Neural progenitor cell (in vitro differentiated cells): Measurements from ENCODE around the gene E2F1. TPM values are rescaled to one million over a fixed set of nuclear protein-coding genes. Genes with fewer than 3 reads are reported as not detected.

Experiments
- DNase-seq: peaks from one replicate; pipeline ENCODE4 v3.0.0-alpha.2; 2016; ENCODE audit warnings: low spot score
- H2AFZ ChIP-seq: fragments of 200-600 bp; sonication (generic); replicated peaks from 2 replicates; pipeline ENCODE4 v1.6.1; 2016; ENCODE audit warnings: antibody characterized with exemption
- H3F3A ChIP-seq: fragments of 200-600 bp; sonication (generic); 2 replicates; pipeline ENCODE4 v1.6.1; 2016; ENCODE audit warnings: antibody characterized with exemption, low read depth
- H3K27ac ChIP-seq: fragments of 200-600 bp; sonication (generic); 2 replicates; pipeline ENCODE4 v1.5.1; 2016; ENCODE audit warnings: mild to moderate bottlenecking
- H3K27me3 ChIP-seq: fragments of 200-600 bp; sonication (generic); 2 replicates; pipeline ENCODE4 v1.6.1; 2016; ENCODE audit warnings: mild to moderate bottlenecking, moderate library complexity
- H3K36me3 ChIP-seq: fragments of 200-600 bp; sonication (generic); 2 replicates; pipeline ENCODE4 v1.5.1; 2016
- H3K4me1 ChIP-seq: fragments of 200-600 bp; sonication (generic); 2 replicates; pipeline ENCODE4 v1.6.1; 2016; ENCODE audit warnings: mixed run types
- H3K4me2 ChIP-seq: fragments of 200-600 bp; sonication (generic); 2 replicates; pipeline ENCODE4 v1.6.1; 2016
- H3K4me3 ChIP-seq: fragments of 200-600 bp; sonication (generic); 2 replicates; pipeline ENCODE4 v1.5.1; 2016
- H3K79me2 ChIP-seq: fragments of 200-600 bp; sonication (generic); 2 replicates; pipeline ENCODE4 v1.6.1; 2016; ENCODE audit warnings: low read depth
- H3K9ac ChIP-seq: fragments of 200-600 bp; sonication (generic); 2 replicates; pipeline ENCODE4 v1.6.1; 2016
- H3K9me3 ChIP-seq: fragments of 200-600 bp; sonication (generic); 2 replicates; pipeline ENCODE4 v1.5.1; 2016; ENCODE audit warnings: low read depth
- H4K20me1 ChIP-seq: fragments of 200-600 bp; sonication (generic); 2 replicates; pipeline ENCODE4 v1.6.1; 2016; ENCODE audit warnings: low read depth
- H3K27ac Mint-ChIP-seq: 3 replicates; pipeline ENCODE4 v1.8.0; 2021; ENCODE audit warnings: mixed read lengths
- H3K27me3 Mint-ChIP-seq: 2 replicates; pipeline ENCODE4 v1.8.0; 2022; ENCODE audit warnings: low read depth, mild to moderate bottlenecking, inconsistent platforms, moderate library complexity, mixed read lengths; ENCODE audit not compliant: insufficient read depth
- H3K36me3 Mint-ChIP-seq: 3 replicates; pipeline ENCODE4 v1.8.0; 2021; ENCODE audit warnings: mixed read lengths
- H3K4me1 Mint-ChIP-seq: 3 replicates; pipeline ENCODE4 v1.8.0; 2021; ENCODE audit warnings: mixed read lengths
- H3K4me3 Mint-ChIP-seq: 3 replicates; pipeline ENCODE4 v1.8.0; 2021; ENCODE audit warnings: mild to moderate bottlenecking, moderate library complexity, mixed read lengths
- H3K9me3 Mint-ChIP-seq: 3 replicates; pipeline ENCODE4 v1.8.0; 2020; ENCODE audit warnings: mixed read lengths
- EZH2 ChIP-seq: fragments of 200-600 bp; sonication (generic); IDR thresholded peaks from 2 replicates; pipeline ENCODE4 v1.6.1; 2017; ENCODE audit warnings: antibody characterized with exemption, mild to moderate bottlenecking, moderate library complexity
- EZH2phosphoT487 ChIP-seq: fragments of 200-600 bp; sonication (generic); IDR thresholded peaks from 2 replicates; pipeline ENCODE4 v1.6.1; 2017; ENCODE audit warnings: antibody characterized with exemption
- total RNA-seq: library from RNA; depleted of rRNA; stranded (reverse); fragments of >200 nt; gene quantifications from 2 replicates; pipeline ENCODE4 v1.2.3, GENCODE V29; 2015; ENCODE audit warnings: low replicate concordance
- TF ChIP-seq, protein P1 (sequence below): fragments of 200-600 bp; sonication (generic); IDR thresholded peaks from 2 replicates; pipeline ENCODE4 v1.5.1; 2017; ENCODE audit warnings: antibody characterized with exemption, mild to moderate bottlenecking

E2F1 gene
- total RNA-seq, 1 donor from 2014 or later = 9.7 TPM

DNA sequence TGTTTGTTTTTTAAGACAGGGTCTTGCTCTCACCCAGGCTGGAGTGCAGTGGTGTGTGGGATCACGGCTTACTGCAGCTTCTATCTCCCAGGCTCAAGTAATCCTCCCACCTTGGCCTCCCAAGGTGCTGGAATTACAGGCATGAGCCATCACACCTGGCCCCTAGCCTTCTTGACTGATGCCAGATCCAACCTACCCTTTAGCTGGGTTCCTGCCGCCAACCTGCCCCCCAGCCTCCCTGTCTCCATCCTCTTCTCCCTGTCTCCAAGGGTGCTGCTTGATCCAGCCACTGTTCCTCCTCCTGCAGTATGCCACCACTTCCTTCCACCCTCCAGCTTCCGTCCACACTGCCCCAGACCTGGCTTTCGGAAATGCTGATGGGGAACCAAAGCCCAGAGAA is 27.3 kb downstream of the E2F1 start:
- Histone ChIP-seq H3K9me3 (no peaks in the 10 kb centered on the region), H3K9ac (no peak overlapping the region), H3K4me2 (no peak overlapping the region), H3K36me3 (no peaks in the 10 kb centered on the region), H3F3A (no peaks in the 10 kb centered on the region), H3K27me3 (no peaks in the 10 kb centered on the region), H3K4me3 (no peak overlapping the region), H3K27ac (no peak overlapping the region), H4K20me1 (no peaks in the 10 kb centered on the region), H2AFZ (no peak overlapping the region), H3K79me2 (no peaks in the 10 kb centered on the region), H3K4me1 (peaks cover under 1% of the 10 kb centered on the region)
- H3K9me3 Mint-ChIP-seq = no peaks in the 10 kb centered on the region
- peaks cover 6% of the 10 kb centered on the region for H3K27me3 Mint-ChIP-seq
- TF ChIP-seq, protein P1, sequence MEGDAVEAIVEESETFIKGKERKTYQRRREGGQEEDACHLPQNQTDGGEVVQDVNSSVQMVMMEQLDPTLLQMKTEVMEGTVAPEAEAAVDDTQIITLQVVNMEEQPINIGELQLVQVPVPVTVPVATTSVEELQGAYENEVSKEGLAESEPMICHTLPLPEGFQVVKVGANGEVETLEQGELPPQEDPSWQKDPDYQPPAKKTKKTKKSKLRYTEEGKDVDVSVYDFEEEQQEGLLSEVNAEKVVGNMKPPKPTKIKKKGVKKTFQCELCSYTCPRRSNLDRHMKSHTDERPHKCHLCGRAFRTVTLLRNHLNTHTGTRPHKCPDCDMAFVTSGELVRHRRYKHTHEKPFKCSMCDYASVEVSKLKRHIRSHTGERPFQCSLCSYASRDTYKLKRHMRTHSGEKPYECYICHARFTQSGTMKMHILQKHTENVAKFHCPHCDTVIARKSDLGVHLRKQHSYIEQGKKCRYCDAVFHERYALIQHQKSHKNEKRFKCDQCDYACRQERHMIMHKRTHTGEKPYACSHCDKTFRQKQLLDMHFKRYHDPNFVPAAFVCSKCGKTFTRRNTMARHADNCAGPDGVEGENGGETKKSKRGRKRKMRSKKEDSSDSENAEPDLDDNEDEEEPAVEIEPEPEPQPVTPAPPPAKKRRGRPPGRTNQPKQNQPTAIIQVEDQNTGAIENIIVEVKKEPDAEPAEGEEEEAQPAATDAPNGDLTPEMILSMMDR = no peak
- TF ChIP-seq EZH2phosphoT487 (no peak), EZH2 (no peak)
- no peak overlapping the region for H3K4me3 Mint-ChIP-seq
- DNase-seq = no peak
- H3K36me3 Mint-ChIP-seq = no peaks in the 10 kb centered on the region
- H3K4me1 Mint-ChIP-seq = peaks cover 5% of the 10 kb centered on the region
- no peak overlapping the region for H3K27ac Mint-ChIP-seq

DNA sequence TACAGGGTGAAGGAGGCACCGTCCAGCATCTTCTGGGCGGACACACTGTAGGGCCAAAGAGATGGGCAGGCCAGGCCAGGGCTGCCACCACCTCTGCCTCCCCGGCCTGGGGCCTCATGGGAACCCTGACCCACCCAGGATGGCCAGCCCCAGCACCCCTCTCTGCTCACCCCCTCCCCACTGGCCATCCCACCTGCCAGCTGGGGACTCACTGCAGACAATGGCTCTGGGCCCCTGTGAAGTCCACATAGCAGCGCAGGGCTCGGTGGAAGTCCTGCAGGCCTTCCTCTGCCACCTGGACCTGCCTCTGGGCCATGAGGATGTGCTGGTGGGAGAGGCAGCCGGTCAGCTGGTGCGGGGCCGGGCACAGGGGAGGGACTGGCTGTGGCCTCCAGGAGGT is 27.7 kb downstream of the E2F1 start:
- TF ChIP-seq, protein P1 = no peak
- TF ChIP-seq EZH2 (no peak), EZH2phosphoT487 (no peak)
- no peaks in the 10 kb centered on the region for H3F3A ChIP-seq
- Mint-ChIP-seq H3K36me3 (no peaks in the 10 kb centered on the region), H3K9me3 (no peaks in the 10 kb centered on the region), H3K4me3 (no peak overlapping the region), H3K27me3 (peaks cover 6% of the 10 kb centered on the region), H3K4me1 (peaks cover 5% of the 10 kb centered on the region), H3K27ac (no peak overlapping the region)
- H3K27me3 ChIP-seq = no peaks in the 10 kb centered on the region
- H3K36me3 ChIP-seq = no peaks in the 10 kb centered on the region
- no peak overlapping the region for H3K27ac ChIP-seq
- no peaks in the 10 kb centered on the region for H3K9me3 ChIP-seq
- no peaks in the 10 kb centered on the region for H3K4me1 ChIP-seq
- DNase-seq = no peak
- no peak overlapping the region for H3K9ac ChIP-seq
- no peaks in the 10 kb centered on the region for H3K79me2 ChIP-seq
- H3K4me2 ChIP-seq = no peak overlapping the region
- no peak overlapping the region for H2AFZ ChIP-seq
- H3K4me3 ChIP-seq = no peak overlapping the region
- no peaks in the 10 kb centered on the region for H4K20me1 ChIP-seq

DNA sequence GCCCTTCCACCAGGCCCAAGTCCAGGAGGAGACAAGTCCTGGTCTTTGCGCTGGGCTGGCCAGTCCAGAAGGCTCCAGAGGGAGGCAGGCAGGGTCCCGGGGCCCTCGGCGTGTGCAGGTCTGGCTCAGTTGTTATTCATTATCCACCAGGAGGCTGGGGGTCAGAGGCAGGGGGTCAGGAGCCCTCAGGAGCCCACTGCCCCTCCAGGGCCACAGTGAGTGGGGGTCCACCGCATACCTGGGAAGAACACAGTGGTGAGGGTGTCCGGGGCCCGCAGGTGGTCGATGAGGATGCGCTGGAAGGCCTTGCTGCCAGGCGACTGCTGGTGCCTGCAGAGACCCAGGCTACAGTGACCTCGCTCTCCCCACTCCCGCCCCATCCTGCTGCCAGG is 28.5 kb downstream of the E2F1 start:
- Mint-ChIP-seq H3K27ac (no peak overlapping the region), H3K4me3 (no peak overlapping the region), H3K9me3 (no peaks in the 10 kb centered on the region), H3K27me3 (peaks cover 6% of the 10 kb centered on the region), H3K36me3 (no peaks in the 10 kb centered on the region), H3K4me1 (peaks cover 7% of the 10 kb centered on the region)
- Histone ChIP-seq H4K20me1 (no peaks in the 10 kb centered on the region), H3K4me3 (no peak overlapping the region), H3K79me2 (no peaks in the 10 kb centered on the region), H3F3A (no peaks in the 10 kb centered on the region), H3K27me3 (no peaks in the 10 kb centered on the region), H3K36me3 (no peaks in the 10 kb centered on the region), H3K9ac (no peak overlapping the region), H3K4me1 (no peaks in the 10 kb centered on the region), H3K9me3 (no peaks in the 10 kb centered on the region), H3K4me2 (no peak overlapping the region), H2AFZ (no peak overlapping the region), H3K27ac (no peak overlapping the region)
- no peak for DNase-seq
- TF ChIP-seq EZH2 (no peak), EZH2phosphoT487 (no peak)
- TF ChIP-seq, protein P1 = no peak
